Liver (tissue), 3 donors: ENCODE data around the gene ETS2.

Experiments used
- ATF3 ChIP-seq: IDR thresholded peaks from 2 replicates; pipeline ENCODE4 v1.6.1; 2016; ENCODE audit warnings: antibody characterized with exemption
- CTCF ChIP-seq: fragments of 150-350 bp; IDR thresholded peaks from 2 replicates; pipeline ENCODE4 v1.5.1; 2017; ENCODE audit warnings: improper control_type of control experiment, low read depth, low read length; ENCODE audit not compliant: missing input control
- RXRA ChIP-seq, 2 donors: IDR thresholded peaks; 2 replicates each; pipeline ENCODE4 v1.6.1; 2017 to 2018; ENCODE audit warnings: antibody characterized with exemption in 2 of 2, mild to moderate bottlenecking in 1 of 2
- donor health status: healthy.
- donor health status: healthy.

GRCh38 chr21:38839328-38840286 lies 33.9 kb downstream of the ETS2 start:
- no peak for TF ChIP-seq CTCF
- TF ChIP-seq RXRA (IDR thresholded peaks at IDR 0.05): no peak
- TF ChIP-seq ATF3: no peak
